K562 (cell line): ENCODE results near the gene SRRM4.

ENCODE experiments used
- HDAC2 ChIP-seq: fragments of 450-650 bp; IDR thresholded peaks from 2 replicates; pipeline ENCODE4 v1.6.1; 2016; ENCODE audit warnings: mild to moderate bottlenecking
- NFATC3 ChIP-seq: fragments of 450-650 bp; IDR thresholded peaks from 2 replicates; pipeline ENCODE4 v1.6.1; 2017; ENCODE audit warnings: mild to moderate bottlenecking
- REST ChIP-seq, 2 experiments: fragments of 450-650 bp; formaldehyde crosslinking in 1 of 2; IDR thresholded peaks; 2 replicates each; pipeline versions ENCODE4 v1.4.0 to v1.6.1; 2014 to 2020; ENCODE audit warnings: mild to moderate bottlenecking in 2 of 2, borderline replicate concordance in 1 of 2, low read depth in 1 of 2
- RFX5 ChIP-seq: IDR thresholded peaks from 2 replicates; pipeline ENCODE4 v1.6.1; 2011; ENCODE audit warnings: low read depth, mild to moderate bottlenecking, improper control_type of control experiment, low read length
- SETDB1 ChIP-seq: IDR thresholded peaks from one replicate; pipeline ENCODE4 v1.6.1; 2012; ENCODE audit warnings: low read length, control low read depth, inconsistent platforms
- TF ChIP-seq, protein P1 (sequence below): sonication (generic); IDR thresholded peaks from 2 replicates; pipeline ENCODE4 v1.6.1; 2016

- TF ChIP-seq SETDB1 (no peak), HDAC2 (no peak), NFATC3 (no peak), REST (IDR thresholded peaks at IDR 0.05; ENCODE audit: borderline replicate concordance) (no peak), REST (CRISPR knock-in tag; IDR thresholded peaks at IDR 0.05; ENCODE audit: low read depth) (no peak), RFX5 (no peak)
- TF ChIP-seq, protein P1, sequence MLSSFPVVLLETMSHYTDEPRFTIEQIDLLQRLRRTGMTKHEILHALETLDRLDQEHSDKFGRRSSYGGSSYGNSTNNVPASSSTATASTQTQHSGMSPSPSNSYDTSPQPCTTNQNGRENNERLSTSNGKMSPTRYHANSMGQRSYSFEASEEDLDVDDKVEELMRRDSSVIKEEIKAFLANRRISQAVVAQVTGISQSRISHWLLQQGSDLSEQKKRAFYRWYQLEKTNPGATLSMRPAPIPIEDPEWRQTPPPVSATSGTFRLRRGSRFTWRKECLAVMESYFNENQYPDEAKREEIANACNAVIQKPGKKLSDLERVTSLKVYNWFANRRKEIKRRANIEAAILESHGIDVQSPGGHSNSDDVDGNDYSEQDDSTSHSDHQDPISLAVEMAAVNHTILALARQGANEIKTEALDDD, result no peak
Observed at GRCh38 chr12:118984161-118984943, 3.0 kb downstream of the SRRM4 start.
